B cell (primary cell): ENCODE results near the gene C1QTNF6. TPM values are rescaled to one million over a fixed set of nuclear protein-coding genes. Genes with fewer than 3 reads are reported as not detected.

Experiments used
- ATAC-seq: fragments of 200-7000 bp; cut with Tn5 transposase; one replicate; pipeline ENCODE4 v1.10.0; 2021; ENCODE audit warnings: low read depth, mild to moderate bottlenecking, moderate number of reproducible peaks, moderate library complexity
- CTCF ChIA-PET: fragments of 350-600 bp; sonication (Branson Sonifier 250); formaldehyde crosslinking; loops from one replicate; lab custom pipeline; 2021; ENCODE audit warnings: antibody characterized with exemption, inconsistent platforms; lab: Charles Lee
- POLR2A ChIA-PET: fragments of 350-600 bp; sonication (Branson Sonifier 250); formaldehyde crosslinking; loops from one replicate; lab custom pipeline; 2021; ENCODE audit warnings: antibody characterized with exemption; lab: Charles Lee
- DNase-seq: peaks from one replicate; pipeline ENCODE4 v3.0.0; 2013
- H2AFZ ChIP-seq: 2 replicates; pipeline ENCODE4 v1.6.1; 2012; ENCODE audit warnings: mild to moderate bottlenecking, low read depth, low read length; ENCODE audit not compliant: insufficient read depth, poor library complexity, severe bottlenecking
- H3K27ac ChIP-seq, 2 donors: 1 replicate in 1 of 2; 2 replicates in 1 of 2; pipeline ENCODE4 v1.5.1; 2012 to 2013; ENCODE audit warnings: low read length in 2 of 2, mild to moderate bottlenecking in 2 of 2, moderate library complexity in 1 of 2
- H3K27me3 ChIP-seq, 4 experiments: fragments of 200-600 bp in 1 of 4; sonication (generic) in 1 of 4; replicated peaks in 1 of 4; 1 replicate in 2 of 4; 2 replicates in 2 of 4; pipeline versions ENCODE4 v1.6.1 to v1.7.0; 2013 to 2016; ENCODE audit warnings: low read length in 3 of 4, mild to moderate bottlenecking in 2 of 4, mixed read lengths in 1 of 4, moderate library complexity in 1 of 4; ENCODE audit not compliant: insufficient read depth in 4 of 4, control insufficient read depth in 3 of 4; ENCODE audit errors: control extremely low read depth in 1 of 4
- H3K36me3 ChIP-seq, 2 experiments: replicated peaks in 1 of 2; 1 replicate in 1 of 2; 2 replicates in 1 of 2; pipeline versions ENCODE4 v1.6.1 to v1.7.1; 2013; ENCODE audit warnings: low read length in 1 of 2; ENCODE audit not compliant: insufficient read depth in 2 of 2, control insufficient read depth in 1 of 2; ENCODE audit errors: control extremely low read depth in 1 of 2, extremely low read depth in 1 of 2
- H3K4me1 ChIP-seq, 2 donors: fragments of 200-600 bp in 1 of 2; sonication (generic) in 1 of 2; 1 replicate in 1 of 2; 2 replicates in 1 of 2; pipeline versions ENCODE4 v1.5.1 to v1.6.1; 2013 to 2017; ENCODE audit warnings: low read length in 2 of 2; ENCODE audit not compliant: control insufficient read depth in 2 of 2, insufficient read depth in 2 of 2
- H3K4me2 ChIP-seq: replicated peaks from 2 replicates; pipeline ENCODE3; 2012; ENCODE audit warnings: mild to moderate bottlenecking, low read depth, low read length; ENCODE audit not compliant: poor library complexity, severe bottlenecking
- H3K4me3 ChIP-seq, 5 experiments: fragments of 200-600 bp in 1 of 5; sonication (generic) in 1 of 5; 1 replicate in 3 of 5; 2 replicates in 2 of 5; pipeline versions ENCODE4 v1.5.1 to v1.7.0; 2011 to 2016; ENCODE audit warnings: low read length in 4 of 5, mild to moderate bottlenecking in 4 of 5, low read depth in 2 of 5, control low read depth in 1 of 5, moderate library complexity in 1 of 5; ENCODE audit not compliant: insufficient read depth in 1 of 5; ENCODE audit errors: control extremely low read depth in 1 of 5, extremely low read depth in 1 of 5
- H3K79me2 ChIP-seq: fragments of 200-600 bp; sonication (generic); one replicate; pipeline ENCODE4 v1.6.0; 2016; ENCODE audit warnings: low read length; ENCODE audit not compliant: control insufficient read depth, insufficient read depth
- H3K9ac ChIP-seq: fragments of 200-600 bp; sonication (generic); 2 replicates; pipeline ENCODE4 v1.6.1; 2017; ENCODE audit warnings: mild to moderate bottlenecking, low read length, moderate library complexity
- H3K9me3 ChIP-seq, 3 donors: one replicate each; pipeline versions ENCODE4 v1.6.1 to v1.7.1; 2013; ENCODE audit warnings: low read length in 2 of 3; ENCODE audit not compliant: control insufficient read depth in 2 of 3, insufficient read depth in 1 of 3; ENCODE audit errors: control extremely low read depth in 1 of 3
- H4K20me1 ChIP-seq: 2 replicates; pipeline ENCODE4 v1.6.0; 2012; ENCODE audit warnings: mild to moderate bottlenecking, low read length; ENCODE audit not compliant: insufficient read depth, control insufficient read depth, poor library complexity, severe bottlenecking
- H3K27ac Mint-ChIP-seq: one replicate; pipeline ENCODE4 v1.8.0; 2021; ENCODE audit warnings: mixed read lengths
- H3K27me3 Mint-ChIP-seq: one replicate; pipeline ENCODE4 v1.8.0; 2021; ENCODE audit warnings: mixed read lengths
- H3K4me1 Mint-ChIP-seq: one replicate; pipeline ENCODE4 v1.8.0; 2021; ENCODE audit warnings: mixed read lengths
- H3K4me3 Mint-ChIP-seq: one replicate; pipeline ENCODE4 v1.8.0; 2021; ENCODE audit warnings: mixed read lengths
- H3K9me3 Mint-ChIP-seq: one replicate; pipeline ENCODE4 v1.8.0; 2022; ENCODE audit warnings: mixed read lengths; ENCODE audit not compliant: insufficient read depth
- EZH2 ChIP-seq: IDR thresholded peaks from 2 replicates; pipeline ENCODE4 v1.6.1; 2012; ENCODE audit warnings: borderline replicate concordance, low read depth, mild to moderate bottlenecking, moderate library complexity, low read length; ENCODE audit not compliant: insufficient read depth, poor library complexity, severe bottlenecking
- WGBS: methylation state at CpG from one replicate; pipeline ENCODE4 v1.1.5; 2013; ENCODE audit warnings: missing lambda C conversion rate; ENCODE audit not compliant: insufficient coverage; 5-methylcytosine and 5-hydroxymethylcytosine counted together
- intact Hi-C: fragments of 100-400 bp; cut with micrococcal nuclease; formaldehyde crosslinking; loops from one replicate; pipeline ENCODE4 v1.10.0; 2022
- polyA plus RNA-seq: library from polyadenylated mRNA; depleted of rRNA; stranded (reverse); fragments of >200 nt; gene quantifications from 2 replicates; pipeline ENCODE4 v1.2.3, GENCODE V29; 2012
- total RNA-seq, 2 donors: library from RNA; stranded (reverse); fragments of 120-200 nt in 1 of 2; gene quantifications; 1 replicate in 1 of 2; 2 replicates in 1 of 2; pipeline versions ENCODE4 v1.2.3 to v1.2.4, GENCODE V29; 2013 to 2022
- TF ChIP-seq, protein P1 (sequence below): fragments of 200-600 bp; IDR thresholded peaks from one replicate; pipeline ENCODE4 v1.8.0; 2022; ENCODE audit warnings: antibody characterized with exemption, mild to moderate bottlenecking

Gene C1QTNF6
- total and polyA plus RNA-seq, 2 donors (not counting 1 experiment from before 2014, with no cell fraction given): 18.5 to 33.9 TPM

GRCh38 chr22:37177221-37177620 lies 10.8 kb downstream of the C1QTNF6 start:
- Histone ChIP-seq H3K27me3 (peaks cover 0 to 19% (median 0%) of the 10 kb centered on the region in 4 experiments), H3K79me2 (no peaks in the 10 kb centered on the region), H3K4me1 (peaks cover 11 to 15% of the 10 kb centered on the region in 2 donors), H3K9me3 (peaks cover 0 to 5% (median 0%) of the 10 kb centered on the region in 3 donors), H3K27ac (no peak overlapping the region), H3K9ac (no peak overlapping the region), H3K36me3 (no peaks in the 10 kb centered on the region), H3K4me3 (no peak overlapping the region), H2AFZ (no peak overlapping the region), H4K20me1 (no peaks in the 10 kb centered on the region), H3K4me2 (peak overlapping the region; percentile 73)
- intact Hi-C loops: no loop called here
- Mint-ChIP-seq H3K27me3 (peaks cover 30% of the 10 kb centered on the region), H3K4me3 (peak overlapping the region; percentile 81), H3K27ac (no peak overlapping the region), H3K4me1 (peaks cover 13% of the 10 kb centered on the region), H3K9me3 (no peaks in the 10 kb centered on the region)
- no peak for ATAC-seq
- POLR2A ChIA-PET: no interaction called here
- no peak for DNase-seq
- TF ChIP-seq EZH2: no peak
- TF ChIP-seq, protein P1, sequence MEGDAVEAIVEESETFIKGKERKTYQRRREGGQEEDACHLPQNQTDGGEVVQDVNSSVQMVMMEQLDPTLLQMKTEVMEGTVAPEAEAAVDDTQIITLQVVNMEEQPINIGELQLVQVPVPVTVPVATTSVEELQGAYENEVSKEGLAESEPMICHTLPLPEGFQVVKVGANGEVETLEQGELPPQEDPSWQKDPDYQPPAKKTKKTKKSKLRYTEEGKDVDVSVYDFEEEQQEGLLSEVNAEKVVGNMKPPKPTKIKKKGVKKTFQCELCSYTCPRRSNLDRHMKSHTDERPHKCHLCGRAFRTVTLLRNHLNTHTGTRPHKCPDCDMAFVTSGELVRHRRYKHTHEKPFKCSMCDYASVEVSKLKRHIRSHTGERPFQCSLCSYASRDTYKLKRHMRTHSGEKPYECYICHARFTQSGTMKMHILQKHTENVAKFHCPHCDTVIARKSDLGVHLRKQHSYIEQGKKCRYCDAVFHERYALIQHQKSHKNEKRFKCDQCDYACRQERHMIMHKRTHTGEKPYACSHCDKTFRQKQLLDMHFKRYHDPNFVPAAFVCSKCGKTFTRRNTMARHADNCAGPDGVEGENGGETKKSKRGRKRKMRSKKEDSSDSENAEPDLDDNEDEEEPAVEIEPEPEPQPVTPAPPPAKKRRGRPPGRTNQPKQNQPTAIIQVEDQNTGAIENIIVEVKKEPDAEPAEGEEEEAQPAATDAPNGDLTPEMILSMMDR: no peak
- CTCF ChIA-PET: no interaction called here
- 84% methylated on average over 4 of the region's 5 CpGs for WGBS

DNA sequence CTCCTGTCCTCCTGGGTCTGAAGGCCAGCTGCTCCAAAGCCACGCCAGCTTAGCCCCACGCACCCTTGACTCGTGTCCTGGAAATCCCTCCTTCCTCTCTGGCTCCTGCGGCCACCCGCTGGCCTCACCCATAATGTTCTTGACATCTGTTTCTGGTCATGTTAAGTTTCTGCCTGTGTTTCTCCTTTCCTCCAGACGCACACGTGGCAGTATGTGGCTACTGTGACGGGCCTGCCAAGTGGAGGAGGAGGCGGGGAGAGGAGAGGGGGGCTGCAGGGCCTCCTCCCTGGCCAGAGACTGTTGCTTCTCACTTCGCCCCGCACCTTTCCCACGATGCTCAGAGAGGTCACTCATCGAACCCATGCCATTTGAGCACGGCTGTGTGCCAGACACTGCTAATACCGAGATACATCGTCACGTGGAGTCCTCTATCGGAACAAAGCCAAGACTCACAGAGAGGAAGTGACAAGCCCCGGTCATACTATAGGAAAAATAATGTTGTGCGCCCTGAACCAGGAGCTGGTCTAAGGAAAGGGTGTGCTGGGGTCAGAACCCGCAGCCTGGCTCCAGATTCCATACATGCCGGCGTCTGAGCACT lies 11.5 kb downstream of the C1QTNF6 start:
- Histone ChIP-seq H3K9me3 (peaks cover 0 to 5% (median 0%) of the 10 kb centered on the region in 3 donors), H2AFZ (peak overlapping the region; percentile 79), H3K36me3 (no peaks in the 10 kb centered on the region), H3K4me1 (peaks cover 11 to 15% of the 10 kb centered on the region in 2 donors), H3K4me2 (peak overlapping the region; percentile 73), H3K79me2 (no peaks in the 10 kb centered on the region), H3K4me3 (peak overlapping the region in 3 of 5 experiments; percentile 5 to 47 (median 34)), H3K27ac (no peak overlapping the region), H3K9ac (peak overlapping the region; percentile 40), H4K20me1 (no peaks in the 10 kb centered on the region), H3K27me3 (peaks cover 0 to 19% (median 0%) of the 10 kb centered on the region in 4 experiments)
- ChIA-PET POLR2A (no interaction called here), CTCF (no interaction called here)
- Mint-ChIP-seq H3K4me3 (peak overlapping the region; percentile 81), H3K27me3 (peaks cover 30% of the 10 kb centered on the region), H3K27ac (peak overlapping the region; percentile 51), H3K9me3 (no peaks in the 10 kb centered on the region), H3K4me1 (peaks cover 13% of the 10 kb centered on the region)
- intact Hi-C loops: no loop called here
- TF ChIP-seq, protein P1: no peak
- TF ChIP-seq EZH2: no peak
- DNase-seq: peak; percentile 53
- ATAC-seq: peak; percentile 60
- 15% methylated on average over 16 of the region's 23 CpGs for WGBS
